OCI-LY7 (cell line): ENCODE results near the gene BLTP2. TPM values are rescaled to one million over a fixed set of nuclear protein-coding genes. Genes with fewer than 3 reads are reported as not detected.

Experiments
- BruUV-seq: library from RNA; stranded (reverse); fragments of 400-500 nt; replicated peaks from 2 replicates; lab custom pipeline; 2021; lab: Mats Ljungman, UMichigan
- CTCF ChIA-PET: fragments of 300-600 bp; sonication (Branson Sonifier 250); formaldehyde crosslinking; loops from one replicate; lab custom pipeline; 2022; ENCODE audit warnings: antibody characterized with exemption; ENCODE audit not compliant: unreplicated experiment; lab: Charles Lee
- POLR2A ChIA-PET: fragments of 300-600 bp; sonication (Branson Sonifier 250); formaldehyde crosslinking; loops from one replicate; lab custom pipeline; 2022; ENCODE audit warnings: antibody characterized with exemption; lab: Charles Lee
- DNase-seq: peaks from one replicate; pipeline ENCODE4 v3.0.0-alpha.2; 2015; ENCODE audit warnings: low spot score
- H2AFZ ChIP-seq: fragments of 200-600 bp; sonication (generic), shearing (Covaris generic); 2 replicates; pipeline ENCODE4 v1.6.1; 2014; ENCODE audit warnings: mild to moderate bottlenecking, antibody characterized with exemption, low read length, moderate library complexity
- H3K27ac ChIP-seq: fragments of 200-600 bp; sonication (generic); 2 replicates; pipeline ENCODE4 v1.5.1; 2014; ENCODE audit warnings: mixed run types, low read depth, mild to moderate bottlenecking, moderate library complexity, low read length, inconsistent platforms; ENCODE audit not compliant: poor library complexity, severe bottlenecking
- H3K36me3 ChIP-seq: fragments of 200-600 bp; sonication (generic); 2 replicates; pipeline ENCODE4 v1.6.1; 2014; ENCODE audit warnings: mild to moderate bottlenecking, antibody characterized with exemption, low read length, moderate library complexity, mixed read lengths; ENCODE audit not compliant: insufficient read depth
- H3K4me1 ChIP-seq: fragments of 200-600 bp; sonication (generic); 2 replicates; pipeline ENCODE4 v1.5.1; 2014; ENCODE audit warnings: mild to moderate bottlenecking, low read length; ENCODE audit not compliant: insufficient read depth, poor library complexity, severe bottlenecking
- H3K4me2 ChIP-seq: fragments of 200-600 bp; sonication (generic); 2 replicates; pipeline ENCODE4 v1.6.1; 2014; ENCODE audit warnings: mild to moderate bottlenecking, low read length
- H3K4me3 ChIP-seq: fragments of 200-600 bp; sonication (generic); 2 replicates; pipeline ENCODE4 v1.5.1; 2014; ENCODE audit warnings: mild to moderate bottlenecking, low read depth, low read length; ENCODE audit not compliant: poor library complexity, severe bottlenecking
- H3K79me2 ChIP-seq: fragments of 200-600 bp; sonication (generic); 2 replicates; pipeline ENCODE4 v1.6.1; 2016; ENCODE audit warnings: low read depth, mild to moderate bottlenecking, low read length, moderate library complexity, mixed read lengths; ENCODE audit not compliant: insufficient read depth
- H3K9me2 ChIP-seq: fragments of 200-600 bp; sonication (generic); 2 replicates; pipeline ENCODE4 v1.6.1; 2016; ENCODE audit warnings: mild to moderate bottlenecking, low read length, mixed read lengths; ENCODE audit not compliant: insufficient read depth
- H3K9me3 ChIP-seq: fragments of 200-600 bp; sonication (generic); 2 replicates; pipeline ENCODE4 v1.6.1; 2014; ENCODE audit warnings: mild to moderate bottlenecking, mixed run types, low read length, mixed read lengths
- H4K20me1 ChIP-seq: fragments of 200-600 bp; sonication (generic); 2 replicates; pipeline ENCODE4 v1.6.1; 2014; ENCODE audit warnings: mild to moderate bottlenecking, antibody characterized with exemption, low read length, moderate library complexity, mixed read lengths; ENCODE audit not compliant: insufficient read depth
- EZH2phosphoT487 ChIP-seq: fragments of 200-600 bp; sonication (generic); IDR thresholded peaks from 2 replicates; pipeline ENCODE4 v1.6.1; 2018; ENCODE audit warnings: low read depth, borderline replicate concordance, mild to moderate bottlenecking, mixed run types, antibody characterized with exemption, low read length, moderate library complexity, mixed read lengths
- intact Hi-C: fragments of 100-400 bp; cut with micrococcal nuclease; formaldehyde crosslinking; loops from one replicate; pipeline ENCODE4 v1.10.0; 2022; ENCODE audit not compliant: unreplicated experiment
- total RNA-seq, 2 experiments: library from RNA; depleted of rRNA in 1 of 2; stranded (reverse); fragments of >200 nt in 1 of 2; shearing (Covaris generic) in 1 of 2; gene quantifications; 2 replicates each; pipeline ENCODE4 v1.2.3, GENCODE V29; 2014 to 2022
- TF ChIP-seq, protein P1 (sequence below): fragments of 200-600 bp; sonication (generic); conservative IDR thresholded peaks from 2 replicates; pipeline ENCODE4 v1.5.1; 2014; ENCODE audit warnings: mild to moderate bottlenecking, antibody characterized with exemption, low read length, moderate library complexity, mixed read lengths

Gene BLTP2
- total RNA-seq, 2 experiments from 2014 or later = 147 to 185 TPM

DNA sequence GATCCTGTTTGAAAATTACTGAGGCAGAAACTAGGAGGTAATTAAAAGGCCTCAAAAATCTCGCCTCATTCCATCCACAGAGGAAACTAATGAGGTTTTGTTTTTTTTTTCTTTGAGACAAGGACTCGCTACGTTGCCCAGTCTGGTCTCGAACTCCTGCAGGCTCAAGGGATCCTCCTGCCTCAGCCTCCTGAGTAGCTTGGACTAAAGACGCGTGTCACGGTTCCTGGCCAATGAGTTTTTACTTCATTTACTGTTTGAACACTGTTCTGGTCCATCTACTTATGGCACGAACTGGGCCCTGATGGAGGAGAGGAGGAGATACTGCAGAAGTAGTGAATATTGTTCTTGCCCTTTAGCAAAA lies 600 bp upstream of the BLTP2 start:
- no peak for TF ChIP-seq EZH2phosphoT487
- TF ChIP-seq, protein P1, sequence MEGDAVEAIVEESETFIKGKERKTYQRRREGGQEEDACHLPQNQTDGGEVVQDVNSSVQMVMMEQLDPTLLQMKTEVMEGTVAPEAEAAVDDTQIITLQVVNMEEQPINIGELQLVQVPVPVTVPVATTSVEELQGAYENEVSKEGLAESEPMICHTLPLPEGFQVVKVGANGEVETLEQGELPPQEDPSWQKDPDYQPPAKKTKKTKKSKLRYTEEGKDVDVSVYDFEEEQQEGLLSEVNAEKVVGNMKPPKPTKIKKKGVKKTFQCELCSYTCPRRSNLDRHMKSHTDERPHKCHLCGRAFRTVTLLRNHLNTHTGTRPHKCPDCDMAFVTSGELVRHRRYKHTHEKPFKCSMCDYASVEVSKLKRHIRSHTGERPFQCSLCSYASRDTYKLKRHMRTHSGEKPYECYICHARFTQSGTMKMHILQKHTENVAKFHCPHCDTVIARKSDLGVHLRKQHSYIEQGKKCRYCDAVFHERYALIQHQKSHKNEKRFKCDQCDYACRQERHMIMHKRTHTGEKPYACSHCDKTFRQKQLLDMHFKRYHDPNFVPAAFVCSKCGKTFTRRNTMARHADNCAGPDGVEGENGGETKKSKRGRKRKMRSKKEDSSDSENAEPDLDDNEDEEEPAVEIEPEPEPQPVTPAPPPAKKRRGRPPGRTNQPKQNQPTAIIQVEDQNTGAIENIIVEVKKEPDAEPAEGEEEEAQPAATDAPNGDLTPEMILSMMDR = no peak
- H3K9me3 ChIP-seq = no peaks in the 10 kb centered on the region
- peak overlapping the region; percentile 90 for H3K4me2 ChIP-seq
- H3K4me3 ChIP-seq = peak overlapping the region; percentile 95
- peaks cover 32% of the 10 kb centered on the region for H3K4me1 ChIP-seq
- no peaks in the 10 kb centered on the region for H3K9me2 ChIP-seq
- intact Hi-C loops = no loop called here
- ChIA-PET POLR2A (interaction anchor here (0.6 to 3.3 kb wide), 5 partner anchors 11 to 334 kb away, joined by 3 to 17 read pairs (median 4); partner anchors contain the start of genes SDF2 and SUPT6H), CTCF (interaction anchor here (0.6 to 2.3 kb wide), 3 partner anchors 15 to 155 kb away, joined by 3 to 13 read pairs (median 3); partner anchors contain the start of genes SDF2 and SUPT6H)
- H3K79me2 ChIP-seq = peaks cover 35% of the 10 kb centered on the region
- peak overlapping the region; percentile 60; the same call in 1 of the 2 replicates for H2AFZ ChIP-seq
- H4K20me1 ChIP-seq = peaks cover 9% of the 10 kb centered on the region; the same call in 1 of the 2 replicates
- peak overlapping the region; percentile 70 for H3K27ac ChIP-seq
- TSS peak; percentile 97 for BruUV-seq
- DNase-seq = no peak
- peaks cover 53% of the 10 kb centered on the region for H3K36me3 ChIP-seq

DNA sequence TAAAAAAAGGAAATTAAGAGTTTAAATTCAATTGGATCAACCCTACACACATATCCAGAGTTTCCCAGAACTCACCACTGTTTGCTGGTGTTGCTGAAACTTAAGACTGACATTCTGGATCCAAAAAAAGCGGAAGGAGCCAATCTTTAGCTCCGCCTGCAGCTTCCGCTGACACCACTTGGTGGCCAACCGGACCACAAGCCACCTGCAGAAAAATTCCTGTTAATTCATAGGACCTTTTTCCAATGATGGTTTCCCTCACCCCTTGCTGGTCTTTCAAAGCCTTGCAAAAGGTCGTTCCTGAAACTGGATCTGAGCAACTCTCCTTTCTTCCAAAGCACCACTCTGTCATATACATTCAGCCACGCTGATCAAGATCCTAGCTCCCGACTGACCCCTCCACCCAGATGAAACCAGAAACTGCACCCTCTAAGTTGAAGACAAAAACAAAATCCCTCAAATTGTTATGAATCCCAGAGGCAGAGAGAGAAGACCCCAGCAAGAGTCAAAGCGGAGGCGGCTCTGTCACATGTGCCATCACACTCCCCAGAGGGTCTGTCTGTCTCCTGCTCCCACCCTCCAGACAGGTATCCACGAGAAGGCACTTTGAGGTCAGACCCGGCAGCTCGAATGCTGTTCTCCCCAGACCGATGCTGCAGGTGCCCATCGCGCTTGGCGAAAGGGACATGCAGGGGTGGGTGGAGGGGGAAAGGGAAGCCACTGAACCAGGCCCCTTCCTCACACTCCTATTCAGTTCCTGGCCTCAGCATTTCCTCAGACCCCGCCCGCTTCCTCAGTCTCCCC lies 773 bp downstream of the BLTP2 start:
- H3K4me2 ChIP-seq = peak overlapping the region; percentile 76
- H3K4me3 ChIP-seq = peak overlapping the region; percentile 95
- H3K4me1 ChIP-seq = peaks cover 32% of the 10 kb centered on the region
- peaks cover 9% of the 10 kb centered on the region; the same call in 1 of the 2 replicates for H4K20me1 ChIP-seq
- intact Hi-C loops = no loop called here
- no peak for TF ChIP-seq EZH2phosphoT487
- TF ChIP-seq, protein P1 = peak; percentile 80
- POLR2A ChIA-PET = interaction anchor here (0.7 to 3.3 kb wide), 10 partner anchors 10 to 1012 kb away, joined by 3 to 17 read pairs (median 3); partner anchors contain the start of genes ALDOC, SDF2 and SUPT6H
- peaks cover 64% of the 10 kb centered on the region for H3K36me3 ChIP-seq
- H3K79me2 ChIP-seq = peaks cover 37% of the 10 kb centered on the region
- DNase-seq = peak; percentile 74
- no peaks in the 10 kb centered on the region for H3K9me2 ChIP-seq
- CTCF ChIA-PET = interaction anchor here (0.9 to 2.3 kb wide), 3 partner anchors 18 to 34 kb away, joined by 3 to 13 read pairs (median 3); partner anchors contain the start of genes SDF2 and SUPT6H
- peak overlapping the region; percentile 61; the same call in 1 of the 2 replicates for H2AFZ ChIP-seq
- BruUV-seq = no TSS peak
- H3K9me3 ChIP-seq = no peaks in the 10 kb centered on the region
- peak overlapping the region; percentile 70 for H3K27ac ChIP-seq
